ENCODE results near the gene MRPL18. TPM values are rescaled to one million over a fixed set of nuclear protein-coding genes. Genes with fewer than 3 reads are reported as not detected.
"Not testable (repeated sequence)": the region's sequence is repeated elsewhere in the genome, so short reads cannot be mapped to it uniquely, and the experiment has no call there.

Gene MRPL18
- total RNA-seq, 4 donors from 2014 or later: 53.9 to 79.2 (median 55.9) TPM

- Histone ChIP-seq H3K36me3 (no peaks in the 10 kb centered on the region), H3K4me3 (no peak overlapping the region), H3K4me1 (no peaks in the 10 kb centered on the region), H3K27me3 (no peaks in the 10 kb centered on the region), H3K27ac (no peak overlapping the region), H3K9me3 (no peaks in the 10 kb centered on the region)
- DNase-seq (ENCODE audit: low spot score in 2 of 2): peak in 1 of 2 donors; percentile 26
- WGBS: 91% methylated on average over 9 of the region's 10 CpGs
- TF ChIP-seq EP300 (IDR thresholded peaks at IDR 0.05): no peak
- TF ChIP-seq POLR2A (IDR thresholded peaks at IDR 0.05): no peak
- TF ChIP-seq CTCF (IDR thresholded peaks at IDR 0.05): no peak
- TF ChIP-seq POLR2AphosphoS5 (IDR thresholded peaks at IDR 0.05): no peak
Observed at GRCh38 chr6:159821726-159822125, 31.5 kb downstream of the MRPL18 start.

- Histone ChIP-seq H3K27ac (no peak overlapping the region), H3K36me3 (no peaks in the 10 kb centered on the region), H3K4me3 (no peak overlapping the region), H3K9me3 (no peaks in the 10 kb centered on the region), H3K4me1 (no peaks in the 10 kb centered on the region), H3K27me3 (no peaks in the 10 kb centered on the region)
- DNase-seq (ENCODE audit: low spot score in 2 of 2): no peak
- TF ChIP-seq EP300 (IDR thresholded peaks at IDR 0.05) (no peak), POLR2AphosphoS5 (IDR thresholded peaks at IDR 0.05) (no peak), POLR2A (IDR thresholded peaks at IDR 0.05) (no peak), CTCF (IDR thresholded peaks at IDR 0.05) (no peak)
- WGBS: 92% methylated on average over 3 of the region's 3 CpGs
Observed at GRCh38 chr6:159823953-159824352, 33.7 kb downstream of the MRPL18 start.

GRCh38 chr6:159824690-159825089 is 34.4 kb downstream of the MRPL18 start:
- 96% methylated on average over 9 of the region's 9 CpGs for WGBS
- not testable (repeated sequence) for H3K4me1 ChIP-seq; H3K36me3 ChIP-seq; DNase-seq (ENCODE audit: low spot score in 2 of 2); H3K9me3 ChIP-seq; H3K27me3 ChIP-seq; H3K4me3 ChIP-seq; H3K27ac ChIP-seq

- no peak overlapping the region for H3K4me3 ChIP-seq
- WGBS: 97% methylated on average over 12 of the region's 13 CpGs
- H3K36me3 ChIP-seq: no peaks in the 10 kb centered on the region
- H3K4me1 ChIP-seq: no peaks in the 10 kb centered on the region
- no peak overlapping the region for H3K27ac ChIP-seq
- no peak for DNase-seq (ENCODE audit: low spot score in 2 of 2)
- TF ChIP-seq POLR2AphosphoS5 (IDR thresholded peaks at IDR 0.05): no peak
- no peaks in the 10 kb centered on the region for H3K27me3 ChIP-seq
- H3K9me3 ChIP-seq: no peaks in the 10 kb centered on the region
Observed at GRCh38 chr6:159826004-159826403, 35.7 kb downstream of the MRPL18 start.

GRCh38 chr6:159826968-159827647 is 36.8 kb downstream of the MRPL18 start:
- Histone ChIP-seq H3K4me1 (no peaks in the 10 kb centered on the region), H3K4me3 (no peak overlapping the region), H3K9me3 (no peaks in the 10 kb centered on the region), H3K27ac (no peak overlapping the region), H3K36me3 (no peaks in the 10 kb centered on the region), H3K27me3 (no peaks in the 10 kb centered on the region)
- 79% methylated on average over 16 of the region's 16 CpGs for WGBS
- TF ChIP-seq POLR2A (IDR thresholded peaks at IDR 0.05): no peak
- TF ChIP-seq CTCF (IDR thresholded peaks at IDR 0.05): no peak
- no peak for TF ChIP-seq POLR2AphosphoS5 (IDR thresholded peaks at IDR 0.05)
- TF ChIP-seq EP300 (IDR thresholded peaks at IDR 0.05): no peak
- no peak for DNase-seq (ENCODE audit: low spot score in 2 of 2)

GRCh38 chr6:159828074-159828473 is 37.8 kb downstream of the MRPL18 start:
- no peak overlapping the region for H3K4me3 ChIP-seq
- no peaks in the 10 kb centered on the region for H3K27me3 ChIP-seq
- WGBS: 58% methylated on average over 7 of the region's 7 CpGs
- no peaks in the 10 kb centered on the region for H3K9me3 ChIP-seq
- TF ChIP-seq CTCF (IDR thresholded peaks at IDR 0.05): no peak
- no peak for TF ChIP-seq POLR2A (IDR thresholded peaks at IDR 0.05)
- TF ChIP-seq EP300 (IDR thresholded peaks at IDR 0.05): no peak
- TF ChIP-seq POLR2AphosphoS5 (IDR thresholded peaks at IDR 0.05): no peak
- DNase-seq (ENCODE audit: low spot score in 2 of 2): no peak
- H3K4me1 ChIP-seq: peaks cover under 1% of the 10 kb centered on the region
- H3K36me3 ChIP-seq: no peaks in the 10 kb centered on the region
- H3K27ac ChIP-seq: no peak overlapping the region
